KOPT-K1 (cell line): ENCODE measurements around the gene ODC1.
"Not testable (repeated sequence)": the region's sequence is repeated elsewhere in the genome, so short reads cannot be mapped to it uniquely, and the experiment has no call there.

Experiments used
- H3K27ac ChIP-seq: fragments of 200-600 bp; sonication (generic); 2 replicates; pipeline ENCODE4 v1.5.1; 2016; ENCODE audit warnings: antibody characterized with exemption, mild to moderate bottlenecking, low read depth, low read length; ENCODE audit not compliant: poor library complexity, severe bottlenecking
- H3K36me3 ChIP-seq: fragments of 200-600 bp; sonication (generic); 2 replicates; pipeline ENCODE4 v1.5.1; 2017; ENCODE audit warnings: antibody characterized with exemption, mild to moderate bottlenecking, low read length, moderate library complexity; ENCODE audit not compliant: insufficient read depth
- H3K9me3 ChIP-seq: fragments of 200-600 bp; sonication (generic); 2 replicates; pipeline ENCODE4 v1.5.1; 2017; ENCODE audit warnings: antibody characterized with exemption, low read length, mild to moderate bottlenecking; ENCODE audit not compliant: insufficient read depth, poor library complexity, severe bottlenecking

ODC1 gene

DNA sequence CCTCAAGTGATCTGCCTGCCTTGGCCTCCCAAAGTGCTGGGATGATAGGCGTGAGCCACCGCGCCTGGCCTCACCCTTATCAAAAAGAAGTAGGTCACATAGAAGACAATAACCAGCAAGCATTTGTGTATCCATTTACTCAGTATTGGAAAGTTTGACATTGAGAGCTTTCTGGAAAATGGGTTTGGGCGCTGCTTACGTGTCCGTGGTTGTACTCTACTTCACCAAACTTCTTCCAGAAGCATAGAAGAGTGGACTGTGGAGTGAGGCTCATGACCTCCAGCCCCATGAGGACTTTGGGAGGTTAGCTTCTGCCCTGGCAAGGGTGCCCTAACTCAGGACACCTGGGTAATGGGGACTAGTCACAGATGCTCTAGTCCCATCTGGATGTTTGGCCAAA is 3.7 kb upstream of the ODC1 start:
- H3K36me3 ChIP-seq: no peaks in the 10 kb centered on the region
- H3K27ac ChIP-seq: no peak overlapping the region
- peaks cover 4% of the 10 kb centered on the region for H3K9me3 ChIP-seq

DNA sequence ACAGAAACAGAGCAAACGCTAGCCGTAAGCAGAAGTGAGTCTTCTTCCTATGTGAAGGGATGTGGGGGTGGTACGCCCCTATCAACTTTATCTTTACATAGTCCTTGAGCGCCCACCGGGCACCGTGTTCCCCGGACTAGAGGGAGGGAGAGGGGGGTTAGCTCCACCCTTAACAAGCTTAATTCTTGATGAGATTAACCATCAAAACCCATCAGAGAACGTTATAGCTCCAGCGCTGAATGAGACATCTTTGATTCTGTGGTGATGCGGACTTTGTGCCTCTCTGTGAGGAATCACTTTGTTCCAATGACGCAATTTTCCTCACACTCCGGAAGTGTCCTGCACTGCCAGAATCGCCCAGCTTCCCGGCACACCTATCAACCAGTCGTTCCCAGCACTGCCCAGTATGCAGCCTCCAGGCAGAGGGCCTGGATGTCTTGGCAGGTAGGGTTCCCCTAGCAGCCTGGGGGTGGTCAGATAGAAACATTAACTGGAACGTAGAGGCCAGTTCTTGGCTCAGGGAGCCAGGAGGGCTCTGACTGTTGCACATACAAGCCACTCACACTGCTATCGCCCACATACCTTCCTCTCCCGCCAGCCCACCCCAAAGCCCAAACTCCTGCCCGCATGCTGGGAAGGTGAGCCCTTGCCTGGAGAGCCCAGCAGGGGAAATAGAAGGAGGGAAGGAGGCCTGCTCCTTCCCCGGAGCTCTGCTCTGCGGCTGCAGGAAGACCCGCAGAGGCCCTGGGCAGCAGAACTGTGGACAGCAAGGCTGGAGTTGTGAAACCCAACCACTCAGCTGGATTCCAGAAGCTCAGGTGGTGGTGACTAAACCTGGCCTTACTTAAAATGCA is 1.9 kb upstream of the ODC1 start:
- Histone ChIP-seq H3K36me3 (peaks cover 14% of the 10 kb centered on the region), H3K9me3 (peaks cover 4% of the 10 kb centered on the region), H3K27ac (no peak overlapping the region)

DNA sequence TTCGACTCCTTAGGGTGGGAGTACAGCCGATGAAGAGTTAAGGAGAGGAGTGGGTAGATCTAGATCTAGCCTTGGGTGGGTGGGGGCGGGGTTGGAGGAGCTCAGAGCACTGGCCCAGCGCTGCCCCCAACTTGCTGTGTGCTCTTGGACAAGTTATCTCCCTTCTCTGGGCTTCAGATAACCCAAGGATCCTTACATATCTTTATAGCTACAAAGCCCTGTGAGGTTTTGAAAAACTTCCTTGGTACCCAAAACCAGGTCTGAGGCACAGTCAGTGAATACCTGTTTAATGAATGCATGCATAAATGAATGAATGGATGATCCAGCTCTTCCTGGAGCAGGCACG is 1.3 kb upstream of the ODC1 start:
- peaks cover 4% of the 10 kb centered on the region for H3K9me3 ChIP-seq
- H3K27ac ChIP-seq: no peak overlapping the region
- H3K36me3 ChIP-seq: peaks cover 20% of the 10 kb centered on the region

- peak overlapping the region; percentile 92 for H3K27ac ChIP-seq
- H3K36me3 ChIP-seq: peaks cover 26% of the 10 kb centered on the region
- H3K9me3 ChIP-seq: peaks cover 4% of the 10 kb centered on the region
These were observed 704 bp upstream of the ODC1 start for GRCh38 chr2:10448576-10449485.

DNA sequence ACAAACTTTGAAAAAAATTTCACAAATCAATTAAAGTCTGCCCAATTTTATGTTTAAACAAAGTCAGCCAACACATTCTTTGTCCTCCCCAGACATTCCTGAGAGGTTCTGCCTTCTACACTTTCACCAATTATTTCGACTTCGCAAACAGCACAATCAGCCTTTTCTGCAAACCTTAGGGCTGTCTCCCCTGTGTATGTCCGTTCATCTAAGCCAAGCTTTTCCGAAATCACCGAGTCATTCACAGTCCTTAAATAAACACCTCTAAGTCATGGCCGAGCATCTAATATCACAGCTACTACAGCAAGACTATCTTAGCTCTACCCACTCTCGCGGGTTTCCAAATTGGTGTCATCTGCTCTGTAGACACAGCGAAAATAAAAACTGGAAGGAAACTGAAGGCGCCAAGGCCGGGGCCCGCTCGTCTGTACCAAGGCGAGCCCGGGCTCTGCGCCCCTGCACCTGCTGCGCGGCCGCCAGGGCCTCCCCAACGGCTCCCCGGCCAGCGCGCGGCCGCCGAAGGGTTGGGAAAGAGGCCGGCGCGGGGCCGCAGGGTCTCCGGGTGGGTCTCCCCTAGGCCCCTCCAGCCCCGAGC is 730 bp downstream of the ODC1 start:
- Histone ChIP-seq H3K27ac (peak overlapping the region; percentile 74), H3K36me3 (peaks cover 41% of the 10 kb centered on the region)

GRCh38 chr2:10446631-10447030 is 1.5 kb downstream of the ODC1 start:
- H3K27ac ChIP-seq: peak overlapping the region; percentile 74
- H3K36me3 ChIP-seq: peaks cover 48% of the 10 kb centered on the region
- peaks cover 4% of the 10 kb centered on the region for H3K9me3 ChIP-seq

More for the DNA sequence above, 730 bp downstream of the ODC1 start:
- peaks cover 4% of the 10 kb centered on the region for H3K9me3 ChIP-seq

DNA sequence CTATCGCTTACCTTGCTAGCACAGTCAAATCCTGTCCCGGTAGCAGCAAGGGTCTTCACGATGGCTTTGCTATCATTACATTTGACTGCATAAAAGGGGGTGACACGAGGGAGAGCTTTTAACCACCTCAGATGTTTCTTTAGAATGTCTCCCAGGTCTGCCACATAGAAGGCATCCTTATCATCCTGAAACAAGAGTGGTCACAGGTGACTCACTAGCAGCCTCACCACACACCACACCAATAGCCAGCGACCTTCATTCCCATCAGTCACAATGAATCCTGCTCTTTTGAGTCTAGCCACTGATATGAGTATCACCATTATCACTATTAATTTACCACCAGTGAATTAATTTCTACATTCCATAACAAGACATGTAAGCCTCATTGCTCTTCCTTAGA is 3.7 kb downstream of the ODC1 start:
- no peak overlapping the region for H3K27ac ChIP-seq
- no peaks in the 10 kb centered on the region for H3K9me3 ChIP-seq
- peaks cover 70% of the 10 kb centered on the region for H3K36me3 ChIP-seq

GRCh38 chr2:10442469-10443126 is 5.5 kb downstream of the ODC1 start:
- H3K9me3 ChIP-seq, H3K27ac ChIP-seq: not testable (repeated sequence)
- peaks cover 84% of the 10 kb centered on the region for H3K36me3 ChIP-seq

- Histone ChIP-seq H3K36me3 (peaks cover 84% of the 10 kb centered on the region), H3K27ac (no peak overlapping the region), H3K9me3 (no peaks in the 10 kb centered on the region)
These were observed 6.2 kb downstream of the ODC1 start for GRCh38 chr2:10441948-10442347.

GRCh38 chr2:10440736-10441135 is 7.4 kb downstream of the ODC1 start:
- Histone ChIP-seq H3K36me3 (peaks cover 76% of the 10 kb centered on the region), H3K27ac (no peak overlapping the region), H3K9me3 (no peaks in the 10 kb centered on the region)

DNA sequence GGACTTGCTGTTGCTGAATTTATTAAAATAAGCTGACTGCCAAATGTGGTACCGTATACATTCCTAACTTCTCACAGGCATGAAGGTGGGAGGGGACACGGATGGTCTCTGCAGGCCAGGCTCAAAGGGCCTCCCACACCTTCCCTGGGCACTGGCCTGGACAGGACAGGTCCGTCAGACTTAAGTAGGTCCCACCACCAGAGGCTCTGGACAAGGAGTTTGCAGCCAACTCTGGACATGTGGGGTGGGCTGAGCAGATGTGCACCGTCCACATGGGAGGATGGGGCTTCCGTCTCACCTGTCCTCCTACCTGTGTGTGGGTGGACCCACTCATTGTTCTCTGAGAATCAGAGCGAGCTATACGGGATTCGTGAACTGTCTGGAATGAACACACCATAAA is 8.2 kb downstream of the ODC1 start:
- H3K9me3 ChIP-seq: no peaks in the 10 kb centered on the region
- H3K27ac ChIP-seq: no peak overlapping the region
- H3K36me3 ChIP-seq: peaks cover 69% of the 10 kb centered on the region

DNA sequence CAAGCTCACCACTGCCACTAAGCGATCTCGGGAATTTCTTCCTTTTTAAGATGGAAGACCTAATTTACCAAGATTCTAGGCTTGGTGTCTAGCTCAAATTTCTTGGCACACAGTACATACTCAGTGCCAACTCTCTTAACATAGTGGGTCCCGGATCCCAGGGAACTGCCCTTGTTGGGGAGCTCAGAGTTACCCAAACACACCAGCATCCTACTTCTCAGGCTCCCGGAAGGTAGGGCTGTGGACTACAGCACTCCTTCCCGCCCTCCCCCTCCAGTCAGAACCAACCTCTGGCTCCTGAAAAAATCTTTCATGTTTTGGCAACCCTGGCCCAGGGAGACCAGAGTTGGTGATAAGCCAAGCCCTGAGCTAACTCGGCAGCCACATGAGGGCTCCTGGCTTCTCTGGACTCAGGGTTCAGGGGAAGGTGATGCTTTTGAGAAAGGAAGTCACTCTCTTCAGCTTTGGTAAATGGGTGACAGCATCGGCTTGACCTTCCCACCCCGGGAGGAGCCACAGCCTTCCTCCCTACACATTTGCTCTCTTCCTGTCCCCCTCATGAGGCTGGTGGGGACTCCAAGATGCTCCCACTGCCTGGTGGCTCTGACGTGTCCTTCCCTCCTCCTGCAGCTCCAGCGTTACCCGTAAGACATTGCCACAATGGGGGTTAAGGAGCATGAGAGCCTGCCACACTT is 8.8 kb downstream of the ODC1 start:
- H3K27ac ChIP-seq: no peak overlapping the region
- peaks cover 62% of the 10 kb centered on the region for H3K36me3 ChIP-seq
- H3K9me3 ChIP-seq: no peaks in the 10 kb centered on the region

GRCh38 chr2:10438688-10439087 is 9.4 kb downstream of the ODC1 start:
- H3K36me3 ChIP-seq: peaks cover 56% of the 10 kb centered on the region
- no peak overlapping the region for H3K27ac ChIP-seq

DNA sequence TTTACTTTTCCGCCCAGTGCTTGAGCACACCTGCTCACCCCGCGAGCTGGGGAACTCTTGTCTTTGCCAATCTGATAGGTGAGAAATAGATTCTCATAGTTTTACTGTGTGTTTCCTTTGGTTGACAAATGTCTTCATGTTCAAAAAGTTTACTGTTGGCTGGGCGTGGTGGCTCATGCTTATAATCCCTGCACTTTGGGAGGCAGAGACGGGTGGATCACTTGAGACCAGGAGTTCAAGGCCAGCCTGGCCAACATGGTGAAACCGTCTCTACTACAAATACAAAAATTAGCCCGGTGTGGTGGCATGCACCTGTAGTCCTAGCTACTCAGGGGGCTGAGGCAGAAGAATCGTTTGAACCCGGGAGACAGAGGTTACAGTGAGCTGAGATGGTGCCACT is 10.3 kb downstream of the ODC1 start:
- H3K36me3 ChIP-seq: peaks cover 47% of the 10 kb centered on the region
- no peaks in the 10 kb centered on the region for H3K9me3 ChIP-seq

More at GRCh38 chr2:10438688-10439087, 9.4 kb downstream of the ODC1 start:
- H3K9me3 ChIP-seq: no peaks in the 10 kb centered on the region

More for the DNA sequence above, 10.3 kb downstream of the ODC1 start:
- no peak overlapping the region for H3K27ac ChIP-seq
